B cell (primary cell): Measurements from ENCODE around the gene ATP5ME. TPM values are rescaled to one million over a fixed set of nuclear protein-coding genes. Genes with fewer than 3 reads are reported as not detected.

Experiments
- ATAC-seq: fragments of 200-7000 bp; cut with Tn5 transposase; one replicate; pipeline ENCODE4 v1.10.0; 2021; ENCODE audit warnings: low read depth, mild to moderate bottlenecking, moderate number of reproducible peaks, moderate library complexity
- CTCF ChIA-PET: fragments of 350-600 bp; sonication (Branson Sonifier 250); formaldehyde crosslinking; loops from one replicate; lab custom pipeline; 2021; ENCODE audit warnings: antibody characterized with exemption, inconsistent platforms; lab: Charles Lee
- POLR2A ChIA-PET: fragments of 350-600 bp; sonication (Branson Sonifier 250); formaldehyde crosslinking; loops from one replicate; lab custom pipeline; 2021; ENCODE audit warnings: antibody characterized with exemption; lab: Charles Lee
- DNase-seq: peaks from one replicate; pipeline ENCODE4 v3.0.0; 2013
- H2AFZ ChIP-seq: 2 replicates; pipeline ENCODE4 v1.6.1; 2012; ENCODE audit warnings: mild to moderate bottlenecking, low read depth, low read length; ENCODE audit not compliant: insufficient read depth, poor library complexity, severe bottlenecking
- H3K27ac ChIP-seq, 2 donors: 1 replicate in 1 of 2; 2 replicates in 1 of 2; pipeline ENCODE4 v1.5.1; 2012 to 2013; ENCODE audit warnings: low read length in 2 of 2, mild to moderate bottlenecking in 2 of 2, moderate library complexity in 1 of 2
- H3K27me3 ChIP-seq, 4 experiments: fragments of 200-600 bp in 1 of 4; sonication (generic) in 1 of 4; replicated peaks in 1 of 4; 1 replicate in 2 of 4; 2 replicates in 2 of 4; pipeline versions ENCODE4 v1.6.1 to v1.7.0; 2013 to 2016; ENCODE audit warnings: low read length in 3 of 4, mild to moderate bottlenecking in 2 of 4, mixed read lengths in 1 of 4, moderate library complexity in 1 of 4; ENCODE audit not compliant: insufficient read depth in 4 of 4, control insufficient read depth in 3 of 4; ENCODE audit errors: control extremely low read depth in 1 of 4
- H3K36me3 ChIP-seq, 2 experiments: replicated peaks in 1 of 2; 1 replicate in 1 of 2; 2 replicates in 1 of 2; pipeline versions ENCODE4 v1.6.1 to v1.7.1; 2013; ENCODE audit warnings: low read length in 1 of 2; ENCODE audit not compliant: insufficient read depth in 2 of 2, control insufficient read depth in 1 of 2; ENCODE audit errors: control extremely low read depth in 1 of 2, extremely low read depth in 1 of 2
- H3K4me1 ChIP-seq, 2 donors: fragments of 200-600 bp in 1 of 2; sonication (generic) in 1 of 2; 1 replicate in 1 of 2; 2 replicates in 1 of 2; pipeline versions ENCODE4 v1.5.1 to v1.6.1; 2013 to 2017; ENCODE audit warnings: low read length in 2 of 2; ENCODE audit not compliant: control insufficient read depth in 2 of 2, insufficient read depth in 2 of 2
- H3K4me2 ChIP-seq: replicated peaks from 2 replicates; pipeline ENCODE3; 2012; ENCODE audit warnings: mild to moderate bottlenecking, low read depth, low read length; ENCODE audit not compliant: poor library complexity, severe bottlenecking
- H3K4me3 ChIP-seq, 5 experiments: fragments of 200-600 bp in 1 of 5; sonication (generic) in 1 of 5; 1 replicate in 3 of 5; 2 replicates in 2 of 5; pipeline versions ENCODE4 v1.5.1 to v1.7.0; 2011 to 2016; ENCODE audit warnings: low read length in 4 of 5, mild to moderate bottlenecking in 4 of 5, low read depth in 2 of 5, control low read depth in 1 of 5, moderate library complexity in 1 of 5; ENCODE audit not compliant: insufficient read depth in 1 of 5; ENCODE audit errors: control extremely low read depth in 1 of 5, extremely low read depth in 1 of 5
- H3K79me2 ChIP-seq: fragments of 200-600 bp; sonication (generic); one replicate; pipeline ENCODE4 v1.6.0; 2016; ENCODE audit warnings: low read length; ENCODE audit not compliant: control insufficient read depth, insufficient read depth
- H3K9ac ChIP-seq: fragments of 200-600 bp; sonication (generic); 2 replicates; pipeline ENCODE4 v1.6.1; 2017; ENCODE audit warnings: mild to moderate bottlenecking, low read length, moderate library complexity
- H3K9me3 ChIP-seq, 3 donors: one replicate each; pipeline versions ENCODE4 v1.6.1 to v1.7.1; 2013; ENCODE audit warnings: low read length in 2 of 3; ENCODE audit not compliant: control insufficient read depth in 2 of 3, insufficient read depth in 1 of 3; ENCODE audit errors: control extremely low read depth in 1 of 3
- H4K20me1 ChIP-seq: 2 replicates; pipeline ENCODE4 v1.6.0; 2012; ENCODE audit warnings: mild to moderate bottlenecking, low read length; ENCODE audit not compliant: insufficient read depth, control insufficient read depth, poor library complexity, severe bottlenecking
- H3K27ac Mint-ChIP-seq: one replicate; pipeline ENCODE4 v1.8.0; 2021; ENCODE audit warnings: mixed read lengths
- H3K27me3 Mint-ChIP-seq: one replicate; pipeline ENCODE4 v1.8.0; 2021; ENCODE audit warnings: mixed read lengths
- H3K4me1 Mint-ChIP-seq: one replicate; pipeline ENCODE4 v1.8.0; 2021; ENCODE audit warnings: mixed read lengths
- H3K4me3 Mint-ChIP-seq: one replicate; pipeline ENCODE4 v1.8.0; 2021; ENCODE audit warnings: mixed read lengths
- H3K9me3 Mint-ChIP-seq: one replicate; pipeline ENCODE4 v1.8.0; 2022; ENCODE audit warnings: mixed read lengths; ENCODE audit not compliant: insufficient read depth
- EZH2 ChIP-seq: IDR thresholded peaks from 2 replicates; pipeline ENCODE4 v1.6.1; 2012; ENCODE audit warnings: borderline replicate concordance, low read depth, mild to moderate bottlenecking, moderate library complexity, low read length; ENCODE audit not compliant: insufficient read depth, poor library complexity, severe bottlenecking
- WGBS: methylation state at CpG from one replicate; pipeline ENCODE4 v1.1.5; 2013; ENCODE audit warnings: missing lambda C conversion rate; ENCODE audit not compliant: insufficient coverage; 5-methylcytosine and 5-hydroxymethylcytosine counted together
- intact Hi-C: fragments of 100-400 bp; cut with micrococcal nuclease; formaldehyde crosslinking; loops from one replicate; pipeline ENCODE4 v1.10.0; 2022
- polyA plus RNA-seq: library from polyadenylated mRNA; depleted of rRNA; stranded (reverse); fragments of >200 nt; gene quantifications from 2 replicates; pipeline ENCODE4 v1.2.3, GENCODE V29; 2012
- total RNA-seq, 2 donors: library from RNA; stranded (reverse); fragments of 120-200 nt in 1 of 2; gene quantifications; 1 replicate in 1 of 2; 2 replicates in 1 of 2; pipeline versions ENCODE4 v1.2.3 to v1.2.4, GENCODE V29; 2013 to 2022
- TF ChIP-seq, protein P1 (sequence below): fragments of 200-600 bp; IDR thresholded peaks from one replicate; pipeline ENCODE4 v1.8.0; 2022; ENCODE audit warnings: antibody characterized with exemption, mild to moderate bottlenecking

ATP5ME gene
- total and polyA plus RNA-seq, 2 donors (not counting 1 experiment from before 2014, with no cell fraction given), result 129 to 153 TPM

DNA sequence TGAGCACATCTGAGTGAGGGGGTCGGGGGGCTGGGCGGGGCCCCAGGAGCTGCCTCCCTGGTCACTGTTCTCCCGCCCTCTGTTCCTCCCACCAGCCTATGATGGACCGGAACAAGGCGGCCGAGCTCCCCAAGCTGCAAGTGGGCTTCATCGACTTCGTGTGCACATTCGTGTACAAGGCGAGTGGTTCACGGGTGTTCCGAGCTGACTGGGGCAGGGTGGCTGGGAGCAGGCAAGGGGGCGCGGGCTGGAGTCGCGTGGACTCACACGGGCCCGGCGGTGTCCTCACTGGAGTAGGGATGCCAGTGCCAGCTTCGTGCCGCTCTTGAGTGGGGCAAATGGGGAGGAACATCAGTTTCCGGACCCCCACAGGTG, 7.7 kb downstream of the ATP5ME start:
- H3K27ac Mint-ChIP-seq, result no peak overlapping the region

DNA sequence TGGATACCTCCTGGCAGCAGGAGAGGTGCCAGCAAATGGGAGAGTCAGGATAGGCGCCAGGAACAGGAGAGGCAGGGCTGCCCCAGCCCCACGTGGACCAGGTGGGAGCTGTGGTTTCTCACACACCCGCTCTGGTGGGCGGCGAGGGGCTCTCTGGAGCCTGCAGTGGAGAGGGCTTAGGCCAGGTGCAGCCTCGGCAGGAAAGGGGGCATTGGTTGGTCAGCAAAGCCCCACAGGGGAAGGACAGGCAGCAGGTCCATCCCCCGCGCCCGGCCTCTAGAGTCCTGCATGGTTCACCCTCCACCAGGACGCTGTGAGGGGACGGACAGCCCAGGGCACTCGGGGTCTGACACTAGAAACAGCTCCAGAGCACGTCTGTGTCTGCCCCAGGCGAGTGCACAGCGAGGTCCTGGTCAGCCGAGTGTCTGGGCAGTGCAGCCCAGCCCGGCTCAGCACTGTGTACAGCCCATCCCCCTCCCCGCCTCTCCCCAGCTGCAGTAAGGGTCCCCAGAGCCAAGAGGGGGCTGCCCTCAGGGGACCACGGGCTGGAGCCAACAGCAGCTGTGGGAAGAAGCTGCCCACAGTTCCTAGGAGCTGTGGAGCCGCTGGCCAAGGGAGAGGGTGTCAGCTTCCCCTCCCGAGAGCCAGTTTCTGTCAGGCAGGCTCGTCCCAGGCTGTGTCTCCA, 8.2 kb downstream of the ATP5ME start:
- 86% methylated on average over 21 of the region's 22 CpGs for WGBS
- Histone ChIP-seq H2AFZ (no peak overlapping the region), H3K4me1 (peaks cover 9 to 17% of the 10 kb centered on the region in 2 donors), H3K4me3 (no peak overlapping the region), H3K27me3 (no peaks in the 10 kb centered on the region), H3K9me3 (peaks cover 0 to 2% (median 0%) of the 10 kb centered on the region in 3 donors), H3K79me2 (peaks cover 9% of the 10 kb centered on the region), H3K27ac (no peak overlapping the region), H3K4me2 (no peak overlapping the region), H3K36me3 (peaks cover 0 to 4% of the 10 kb centered on the region in 2 experiments), H4K20me1 (no peaks in the 10 kb centered on the region), H3K9ac (no peak overlapping the region)
- H3K4me3 Mint-ChIP-seq, result no peak overlapping the region
- H3K27me3 Mint-ChIP-seq, result no peaks in the 10 kb centered on the region
- ATAC-seq (no peak), DNase-seq (no peak)
- POLR2A ChIA-PET, result no interaction called here
- H3K27ac Mint-ChIP-seq, result no peak overlapping the region
- H3K9me3 Mint-ChIP-seq, result no peaks in the 10 kb centered on the region
- CTCF ChIA-PET, result no interaction called here
- TF ChIP-seq, protein P1, sequence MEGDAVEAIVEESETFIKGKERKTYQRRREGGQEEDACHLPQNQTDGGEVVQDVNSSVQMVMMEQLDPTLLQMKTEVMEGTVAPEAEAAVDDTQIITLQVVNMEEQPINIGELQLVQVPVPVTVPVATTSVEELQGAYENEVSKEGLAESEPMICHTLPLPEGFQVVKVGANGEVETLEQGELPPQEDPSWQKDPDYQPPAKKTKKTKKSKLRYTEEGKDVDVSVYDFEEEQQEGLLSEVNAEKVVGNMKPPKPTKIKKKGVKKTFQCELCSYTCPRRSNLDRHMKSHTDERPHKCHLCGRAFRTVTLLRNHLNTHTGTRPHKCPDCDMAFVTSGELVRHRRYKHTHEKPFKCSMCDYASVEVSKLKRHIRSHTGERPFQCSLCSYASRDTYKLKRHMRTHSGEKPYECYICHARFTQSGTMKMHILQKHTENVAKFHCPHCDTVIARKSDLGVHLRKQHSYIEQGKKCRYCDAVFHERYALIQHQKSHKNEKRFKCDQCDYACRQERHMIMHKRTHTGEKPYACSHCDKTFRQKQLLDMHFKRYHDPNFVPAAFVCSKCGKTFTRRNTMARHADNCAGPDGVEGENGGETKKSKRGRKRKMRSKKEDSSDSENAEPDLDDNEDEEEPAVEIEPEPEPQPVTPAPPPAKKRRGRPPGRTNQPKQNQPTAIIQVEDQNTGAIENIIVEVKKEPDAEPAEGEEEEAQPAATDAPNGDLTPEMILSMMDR, result no peak
- no peak for TF ChIP-seq EZH2
- intact Hi-C loops, result no loop called here
- peaks cover 11% of the 10 kb centered on the region for H3K4me1 Mint-ChIP-seq

More for the DNA sequence above, 7.7 kb downstream of the ATP5ME start:
- ChIA-PET POLR2A (no interaction called here), CTCF (no interaction called here)
- Histone ChIP-seq H3K36me3 (peaks cover 0 to 5% of the 10 kb centered on the region in 2 experiments), H2AFZ (no peak overlapping the region), H3K27me3 (no peaks in the 10 kb centered on the region), H3K4me1 (peaks cover 9 to 17% of the 10 kb centered on the region in 2 donors), H3K27ac (no peak overlapping the region), H4K20me1 (no peaks in the 10 kb centered on the region), H3K9me3 (peaks cover 0 to 2% (median 0%) of the 10 kb centered on the region in 3 donors), H3K4me2 (no peak overlapping the region), H3K9ac (no peak overlapping the region), H3K79me2 (peaks cover 9% of the 10 kb centered on the region), H3K4me3 (no peak overlapping the region)
- no peak for TF ChIP-seq EZH2
- TF ChIP-seq, protein P1, result no peak
- DNase-seq, result no peak
- H3K9me3 Mint-ChIP-seq, result no peaks in the 10 kb centered on the region
- intact Hi-C loops, result no loop called here
- no peaks in the 10 kb centered on the region for H3K27me3 Mint-ChIP-seq
- 97% methylated on average over 22 of the region's 22 CpGs for WGBS
- peaks cover 11% of the 10 kb centered on the region for H3K4me1 Mint-ChIP-seq
- no peak for ATAC-seq
- no peak overlapping the region for H3K4me3 Mint-ChIP-seq
